ENCODE results near the gene MMP2. TPM values are rescaled to one million over a fixed set of nuclear protein-coding genes. Genes with fewer than 3 reads are reported as not detected.

The MMP2 gene
- total RNA-seq, 3 donors from 2014 or later, result 30.1 to 193 (median 153) TPM

GRCh38 chr16:55480228-55480655 lies 1.2 kb downstream of the MMP2 start:
- intact Hi-C loops (cut with DNase I, micrococcal nuclease), result no loop called here
- Histone ChIP-seq H3K36me3 (ENCODE audit: low read depth) (no peaks in the 10 kb centered on the region), H3K4me3 (no peak overlapping the region), H3K4me1 (ENCODE audit: low read depth) (no peaks in the 10 kb centered on the region), H3K9me3 (no peaks in the 10 kb centered on the region)
- DNase-seq (peak; percentile 66 to 81 (median 74)), ATAC-seq (peak; percentile 63)
- TF ChIP-seq, protein P1, sequence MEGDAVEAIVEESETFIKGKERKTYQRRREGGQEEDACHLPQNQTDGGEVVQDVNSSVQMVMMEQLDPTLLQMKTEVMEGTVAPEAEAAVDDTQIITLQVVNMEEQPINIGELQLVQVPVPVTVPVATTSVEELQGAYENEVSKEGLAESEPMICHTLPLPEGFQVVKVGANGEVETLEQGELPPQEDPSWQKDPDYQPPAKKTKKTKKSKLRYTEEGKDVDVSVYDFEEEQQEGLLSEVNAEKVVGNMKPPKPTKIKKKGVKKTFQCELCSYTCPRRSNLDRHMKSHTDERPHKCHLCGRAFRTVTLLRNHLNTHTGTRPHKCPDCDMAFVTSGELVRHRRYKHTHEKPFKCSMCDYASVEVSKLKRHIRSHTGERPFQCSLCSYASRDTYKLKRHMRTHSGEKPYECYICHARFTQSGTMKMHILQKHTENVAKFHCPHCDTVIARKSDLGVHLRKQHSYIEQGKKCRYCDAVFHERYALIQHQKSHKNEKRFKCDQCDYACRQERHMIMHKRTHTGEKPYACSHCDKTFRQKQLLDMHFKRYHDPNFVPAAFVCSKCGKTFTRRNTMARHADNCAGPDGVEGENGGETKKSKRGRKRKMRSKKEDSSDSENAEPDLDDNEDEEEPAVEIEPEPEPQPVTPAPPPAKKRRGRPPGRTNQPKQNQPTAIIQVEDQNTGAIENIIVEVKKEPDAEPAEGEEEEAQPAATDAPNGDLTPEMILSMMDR (IDR thresholded peaks at IDR 0.05), result no peak

- Histone ChIP-seq H3K9me3 (no peaks in the 10 kb centered on the region), H3K36me3 (ENCODE audit: low read depth) (no peaks in the 10 kb centered on the region), H3K4me1 (ENCODE audit: low read depth) (no peaks in the 10 kb centered on the region), H3K4me3 (no peak overlapping the region)
- ATAC-seq (no peak), DNase-seq (no peak)
- intact Hi-C loops (cut with DNase I, micrococcal nuclease), result no loop called here
- TF ChIP-seq, protein P1 (IDR thresholded peaks at IDR 0.05), result no peak
These were observed 2.0 kb downstream of the MMP2 start for GRCh38 chr16:55481023-55481422.

GRCh38 chr16:55482056-55482455 lies 3.1 kb downstream of the MMP2 start:
- DNase-seq, result no peak
- Histone ChIP-seq H3K4me1 (ENCODE audit: low read depth) (no peaks in the 10 kb centered on the region), H3K4me3 (no peak overlapping the region), H3K36me3 (ENCODE audit: low read depth) (no peaks in the 10 kb centered on the region), H3K9me3 (no peaks in the 10 kb centered on the region)
- intact Hi-C loops (cut with DNase I, micrococcal nuclease), result no loop called here
- ATAC-seq, result no peak
- TF ChIP-seq, protein P1 (IDR thresholded peaks at IDR 0.05), result no peak

DNA sequence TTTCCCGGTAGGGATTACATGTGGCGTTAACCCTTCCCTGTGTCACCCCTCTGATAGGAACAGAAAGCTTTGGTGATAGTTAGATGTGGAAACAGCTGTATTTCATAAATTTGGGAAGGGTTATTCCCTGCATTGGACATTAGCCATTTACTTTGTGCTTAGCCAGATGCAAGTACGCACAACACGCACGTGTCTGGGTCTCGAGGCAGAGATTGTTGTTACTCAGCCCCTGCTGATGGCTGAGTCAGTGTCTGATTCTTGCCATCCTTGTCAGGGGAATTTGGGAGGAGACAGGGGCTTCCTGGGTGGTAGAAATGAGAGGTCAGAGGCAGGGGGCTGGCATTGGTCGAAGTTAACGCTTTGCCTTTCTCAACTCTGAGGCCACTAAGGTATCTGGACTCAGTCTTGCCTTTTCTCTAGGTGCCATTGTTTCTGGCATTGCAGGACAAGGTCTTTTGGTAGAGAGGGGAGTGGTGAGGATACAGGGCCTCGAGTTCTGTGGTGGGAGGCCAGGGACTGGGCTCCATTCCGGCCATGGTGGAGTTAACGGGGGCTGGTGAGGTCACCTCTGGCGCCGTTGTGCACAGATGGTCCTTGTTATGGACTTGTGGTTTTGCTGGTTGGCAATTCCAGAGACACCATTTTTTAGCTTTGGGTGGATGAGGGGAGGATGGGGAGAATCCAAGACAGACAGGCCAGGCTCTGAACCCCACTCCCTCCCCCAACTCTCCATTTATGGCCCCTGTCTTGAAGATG lies 8.2 kb downstream of the MMP2 start:
- Histone ChIP-seq H3K9me3 (no peaks in the 10 kb centered on the region), H3K4me1 (ENCODE audit: low read depth) (no peaks in the 10 kb centered on the region), H3K4me3 (no peak overlapping the region), H3K36me3 (ENCODE audit: low read depth) (no peaks in the 10 kb centered on the region)
- DNase-seq, result no peak
- intact Hi-C loops (cut with DNase I, micrococcal nuclease), result no loop called here
- peak; percentile 50 for ATAC-seq
- TF ChIP-seq, protein P1 (IDR thresholded peaks at IDR 0.05), result no peak

GRCh38 chr16:55488306-55488705 lies 9.3 kb downstream of the MMP2 start:
- ATAC-seq (no peak), DNase-seq (no peak)
- no peaks in the 10 kb centered on the region for H3K9me3 ChIP-seq
- no peak overlapping the region for H3K4me3 ChIP-seq
- H3K36me3 ChIP-seq (ENCODE audit: low read depth), result no peaks in the 10 kb centered on the region
- H3K4me1 ChIP-seq (ENCODE audit: low read depth), result no peaks in the 10 kb centered on the region
- intact Hi-C loops (cut with DNase I, micrococcal nuclease), result no loop called here
- TF ChIP-seq, protein P1 (IDR thresholded peaks at IDR 0.05), result no peak
